Thoracic aorta endothelial cell (primary cell): ENCODE measurements around the gene TMEFF1. TPM values are rescaled to one million over a fixed set of nuclear protein-coding genes. Genes with fewer than 3 reads are reported as not detected.

Experiments
- total RNA-seq: library from RNA; depleted of rRNA; stranded (reverse); fragments of >200 nt; gene quantifications from 2 replicates; pipeline ENCODE4 v1.2.3, GENCODE V29; 2012

TMEFF1 gene, protein sequence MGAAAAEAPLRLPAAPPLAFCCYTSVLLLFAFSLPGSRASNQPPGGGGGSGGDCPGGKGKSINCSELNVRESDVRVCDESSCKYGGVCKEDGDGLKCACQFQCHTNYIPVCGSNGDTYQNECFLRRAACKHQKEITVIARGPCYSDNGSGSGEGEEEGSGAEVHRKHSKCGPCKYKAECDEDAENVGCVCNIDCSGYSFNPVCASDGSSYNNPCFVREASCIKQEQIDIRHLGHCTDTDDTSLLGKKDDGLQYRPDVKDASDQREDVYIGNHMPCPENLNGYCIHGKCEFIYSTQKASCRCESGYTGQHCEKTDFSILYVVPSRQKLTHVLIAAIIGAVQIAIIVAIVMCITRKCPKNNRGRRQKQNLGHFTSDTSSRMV
- 4.1 and 6.2 TPM in 2 replicates for total RNA-seq

DNA sequence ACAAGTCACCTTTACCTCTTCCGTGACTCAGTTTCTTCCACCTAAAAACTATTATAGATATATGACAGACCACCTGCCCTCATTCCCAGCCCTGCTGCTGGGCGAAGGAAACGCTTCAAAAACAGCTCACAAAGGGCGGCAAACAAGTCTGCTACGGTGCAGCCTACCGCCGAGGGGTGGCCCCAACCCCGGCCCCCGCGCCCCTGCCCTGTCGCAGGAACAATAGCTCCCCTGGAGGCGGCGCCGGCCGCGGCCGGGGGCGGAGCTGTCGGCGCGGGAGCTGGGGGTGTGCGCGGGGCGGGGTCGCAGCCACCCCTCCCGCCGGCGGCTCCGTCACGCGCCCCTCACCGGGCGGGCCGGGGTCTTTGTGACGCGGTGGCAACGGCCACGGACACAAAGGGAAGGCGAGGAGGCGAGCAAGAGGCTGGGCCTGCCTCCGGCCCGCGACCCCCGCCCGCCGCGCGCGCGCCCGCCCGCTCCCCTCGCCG is at the start of gene TMEFF1:
TMEFF1 (plus strand) TSS at position 362 of the 488 bp plus-strand sequence. CDS start 396 bp downstream, outside the sequence.

DNA sequence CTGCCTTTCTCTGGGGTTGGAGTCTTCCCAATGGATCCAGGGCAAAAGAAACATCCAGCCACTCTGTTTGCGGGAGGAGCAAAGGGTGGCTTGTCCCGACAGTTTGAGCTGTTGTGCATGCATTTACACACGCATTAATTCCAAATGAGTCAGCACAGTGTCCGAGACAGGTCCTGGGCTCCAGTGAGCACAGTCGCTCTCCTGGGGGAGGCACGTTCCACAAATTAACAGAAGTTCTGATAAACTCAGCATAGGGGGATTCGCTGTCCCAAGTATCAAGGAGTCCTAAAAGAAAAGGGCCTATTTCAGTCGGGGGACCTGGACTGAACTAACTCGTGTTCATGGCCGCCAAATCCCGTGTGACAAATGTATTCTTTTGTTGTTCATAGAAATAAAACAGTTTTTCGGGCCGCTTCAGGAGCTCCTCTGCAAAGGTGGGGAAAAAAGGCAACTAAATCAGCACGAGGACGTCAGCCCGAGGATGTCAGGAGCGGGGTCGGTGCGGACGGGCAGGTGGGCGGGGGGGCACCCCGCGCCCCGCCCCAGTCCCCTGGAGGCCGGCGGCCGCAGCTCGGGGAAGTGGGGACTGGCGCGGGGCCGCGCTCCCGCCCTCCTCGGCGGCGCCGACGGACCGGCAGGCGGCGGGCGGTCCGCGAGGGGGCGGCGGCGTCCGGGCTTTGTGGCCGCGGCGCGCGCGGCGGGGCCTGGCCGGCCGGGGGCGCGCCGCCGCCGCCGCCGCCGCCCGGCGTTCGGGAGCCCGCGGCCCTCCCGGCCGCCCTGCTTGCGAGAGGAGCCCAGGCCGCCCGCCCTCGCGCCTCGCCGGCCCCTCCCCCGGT is 46.2 kb upstream of the TMEFF1 start, which contains the start of gene MSANTD3:
MSANTD3 (plus strand) TSS at position 614 of the 836 bp plus-strand sequence. CDS start 14,796 bp downstream, outside the sequence.

DNA sequence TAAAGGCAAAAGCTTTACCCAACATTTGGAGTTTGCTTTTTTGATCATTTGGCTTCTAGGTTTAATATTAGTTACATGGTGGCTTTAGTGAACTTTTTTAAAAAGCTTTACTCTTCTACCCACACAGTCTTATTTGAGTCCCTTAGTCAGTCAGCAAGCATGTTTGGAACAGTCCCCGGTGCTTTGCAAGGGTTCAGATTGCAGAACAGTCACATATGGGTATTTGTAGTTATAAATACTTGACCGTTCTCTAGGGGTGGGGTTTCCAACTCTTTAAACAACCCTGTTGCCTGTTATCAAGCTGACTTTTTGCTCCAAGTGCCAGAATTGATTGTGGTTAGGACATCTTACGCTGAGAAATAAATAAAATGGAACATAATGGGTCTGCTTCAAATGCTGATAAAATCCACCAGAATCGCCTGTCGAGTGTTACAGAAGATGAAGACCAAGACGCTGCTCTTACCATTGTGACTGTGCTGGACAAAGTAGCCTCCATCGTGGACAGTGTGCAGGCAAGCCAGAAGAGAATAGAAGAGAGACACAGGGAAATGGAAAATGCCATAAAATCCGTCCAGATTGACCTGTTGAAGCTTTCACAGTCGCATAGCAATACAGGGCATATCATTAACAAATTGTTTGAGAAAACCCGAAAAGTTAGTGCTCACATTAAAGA is 105.0 kb downstream of the TMEFF1 start, which contains the start of gene CAVIN4:
CAVIN4 (plus strand) TSS at position 304 of the 673 bp plus-strand sequence; CDS start at position 369, 65 bp downstream.

Other genes with a start within 250 kb of the TMEFF1 start
- gene TEX10, start 120.2 kb upstream of the TMEFF1 start, total RNA-seq, result 37.4 and 43.0 TPM in 2 replicates
- gene MSANTD3, start 46.0 kb upstream of the TMEFF1 start, total RNA-seq, result 74.5 and 88.2 TPM in 2 replicates
- gene CAVIN4, start 104.9 kb downstream of the TMEFF1 start, total RNA-seq, result 1.9 and 2.9 TPM in 2 replicates